ENCODE data around the gene PRR11. TPM values are rescaled to one million over a fixed set of nuclear protein-coding genes. Genes with fewer than 3 reads are reported as not detected.

PRR11 gene
- total and polyA plus RNA-seq, 2 of the 8 experiments (the other 6 are each of a cell fraction or from before 2014, with no cell fraction given) = 32.7 to 83.0 TPM

DNA sequence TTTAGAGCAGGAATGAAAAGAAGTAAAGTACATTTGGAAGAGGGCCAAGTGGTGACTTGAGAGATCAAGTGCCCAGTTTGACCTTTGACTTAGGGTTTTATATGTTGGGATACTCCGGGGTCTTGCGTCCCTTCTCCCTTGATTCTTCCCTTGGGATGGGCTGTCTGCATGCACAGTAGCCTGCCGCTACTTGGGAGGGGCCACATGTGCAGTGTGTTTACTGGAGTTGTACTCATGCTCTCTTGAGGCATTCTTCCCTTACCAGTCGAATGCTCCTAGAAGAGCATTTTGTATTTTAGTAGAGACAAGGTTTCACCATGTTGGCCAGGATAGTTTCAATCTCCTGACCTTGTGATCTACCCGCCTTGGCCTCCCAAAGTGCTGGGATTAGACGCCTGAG, 88.5 kb downstream of the PRR11 start:
- H4K8ac ChIP-seq (ENCODE audit: extremely low read depth, insufficient read depth, low read length) = no peak overlapping the region
- no peak overlapping the region for H3K18ac ChIP-seq (ENCODE audit: extremely low read depth, low read length)
- DNase-seq (ENCODE audit: low read depth in 1 of 2, low spot score in 2 of 2) = no peak
- ChIA-PET POLR2A (ENCODE audit: partially characterized antibody) (no interaction called here), CTCF (ENCODE audit: partially characterized antibody) (no interaction called here)
- no peak overlapping the region for H3K9ac ChIP-seq (replicated peaks in 1 of 4; ENCODE audit: extremely low read depth in 1 of 4, low read depth in 3 of 4, low read length in 3 of 4)
- H3K4ac ChIP-seq (replicated peaks; ENCODE audit: insufficient read length, low read depth, low read length) = no peak overlapping the region
- no peak overlapping the region for H3K4me3 ChIP-seq (ENCODE audit: extremely low read depth in 1 of 4, insufficient read depth in 2 of 4, low read depth in 3 of 4, low read length in 4 of 4)
- H3K36me3 ChIP-seq (ENCODE audit: control insufficient read depth in 2 of 4, insufficient read depth in 4 of 4, low read length in 3 of 4) = peaks cover 0 to 4% (median 0%) of the 10 kb centered on the region in 4 experiments; a peak in 1 of 8 replicates
- H2AK5ac ChIP-seq (ENCODE audit: low read depth, low read length) = no peak overlapping the region
- H3K4me1 ChIP-seq (replicated peaks in 1 of 4; ENCODE audit: control insufficient read depth in 3 of 4, insufficient read depth in 4 of 4, low read length in 3 of 4) = no peaks in the 10 kb centered on the region
- no peaks in the 10 kb centered on the region for H3K23me2 ChIP-seq (ENCODE audit: low read depth, low read length)
- no peaks in the 10 kb centered on the region for H4K20me1 ChIP-seq (replicated peaks in 1 of 2; ENCODE audit: control insufficient read depth in 1 of 2, insufficient read depth in 2 of 2, low read length in 2 of 2)
- 91% methylated on average over 5 of the region's 6 CpGs; no CpG with 5 or more reads in 1 of the 2 experiments for WGBS, 2 experiments (ENCODE audit: extremely low coverage in 1 of 2, insufficient coverage in 1 of 2, insufficient read length in 1 of 2, insufficient replicate concordance in 2 of 2, low coverage in 1 of 2, low lambda C conversion rate in 2 of 2, missing lambda C conversion rate in 1 of 2)
- no peak overlapping the region for H3K27ac ChIP-seq (ENCODE audit: low read depth, low read length)
- no peak overlapping the region for H3K14ac ChIP-seq (ENCODE audit: insufficient read length)
- H2BK12ac ChIP-seq (ENCODE audit: low read depth, low read length) = no peak overlapping the region
- H2BK120ac ChIP-seq (replicated peaks; ENCODE audit: low read depth, low read length) = no peak overlapping the region
- H3K79me1 ChIP-seq (ENCODE audit: low read depth, low read length) = no peaks in the 10 kb centered on the region
- H4K91ac ChIP-seq (replicated peaks; ENCODE audit: insufficient read length, low read length) = no peak overlapping the region
- no peak overlapping the region for H2AFZ ChIP-seq (ENCODE audit: low read length)
- no peak overlapping the region for H3K23ac ChIP-seq (ENCODE audit: insufficient read length)
- FAIRE-seq = no peak
- H3K56ac ChIP-seq (replicated peaks; ENCODE audit: insufficient read length, low read depth, low read length) = no peak overlapping the region
- no peak overlapping the region for H3K4me2 ChIP-seq (ENCODE audit: insufficient read depth in 1 of 2, low read depth in 2 of 2, low read length in 2 of 2)
- H2BK5ac ChIP-seq (ENCODE audit: low read depth, low read length) = no peak overlapping the region
- H4K5ac ChIP-seq (ENCODE audit: insufficient read length, low read depth, low read length) = no peak overlapping the region
- H3K27me3 ChIP-seq (replicated peaks in 1 of 4; ENCODE audit: control insufficient read depth in 3 of 4, extremely low read depth in 1 of 4, insufficient read depth in 3 of 4, low read length in 3 of 4) = no peaks in the 10 kb centered on the region
- H3K9me3 ChIP-seq (ENCODE audit: insufficient read depth in 2 of 2, low read depth in 1 of 2, low read length in 1 of 2) = no peaks in the 10 kb centered on the region
- H2BK15ac ChIP-seq (ENCODE audit: low read length) = no peak overlapping the region
- H2BK20ac ChIP-seq (ENCODE audit: low read length) = no peak overlapping the region
- no peaks in the 10 kb centered on the region for H3K79me2 ChIP-seq (ENCODE audit: control insufficient read depth in 1 of 2, insufficient read depth in 2 of 2, low read length in 2 of 2)
- TF ChIP-seq CHD2 (IDR thresholded peaks at IDR 0.05; ENCODE audit: low read length) (no peak), HDAC2 (IDR thresholded peaks at IDR 0.05; ENCODE audit: borderline replicate concordance in 1 of 2, low read depth in 2 of 2, low read length in 2 of 2) (no peak), GABPA (IDR thresholded peaks at IDR 0.05; ENCODE audit: borderline replicate concordance, insufficient read depth, low read length) (no peak), SP1 (IDR thresholded peaks at IDR 0.05; ENCODE audit: low read depth, low read length) (no peak), GTF2F1 (IDR thresholded peaks at IDR 0.05; ENCODE audit: borderline replicate concordance, low read depth, low read length) (no peak), POU5F1 (IDR thresholded peaks at IDR 0.05; ENCODE audit: low read depth, low read length) (no peak), YY1 (IDR thresholded peaks at IDR 0.05; ENCODE audit: low read depth, low read length) (no peak), EGR1 (IDR thresholded peaks at IDR 0.05; ENCODE audit: borderline replicate concordance, low read depth, low read length) (no peak), CTBP2 (IDR thresholded peaks at IDR 0.05; ENCODE audit: borderline replicate concordance, insufficient read depth, insufficient read length, low read length) (no peak), KDM1A (IDR thresholded peaks at IDR 0.05; ENCODE audit: borderline replicate concordance, low read length) (no peak), BCL11A (IDR thresholded peaks at IDR 0.05; ENCODE audit: low read depth in 2 of 2, low read length in 2 of 2) (no peak), POLR2AphosphoS5 (IDR thresholded peaks at IDR 0.05; ENCODE audit: low read depth, low read length) (no peak)
- TF ChIP-seq, protein P1, sequence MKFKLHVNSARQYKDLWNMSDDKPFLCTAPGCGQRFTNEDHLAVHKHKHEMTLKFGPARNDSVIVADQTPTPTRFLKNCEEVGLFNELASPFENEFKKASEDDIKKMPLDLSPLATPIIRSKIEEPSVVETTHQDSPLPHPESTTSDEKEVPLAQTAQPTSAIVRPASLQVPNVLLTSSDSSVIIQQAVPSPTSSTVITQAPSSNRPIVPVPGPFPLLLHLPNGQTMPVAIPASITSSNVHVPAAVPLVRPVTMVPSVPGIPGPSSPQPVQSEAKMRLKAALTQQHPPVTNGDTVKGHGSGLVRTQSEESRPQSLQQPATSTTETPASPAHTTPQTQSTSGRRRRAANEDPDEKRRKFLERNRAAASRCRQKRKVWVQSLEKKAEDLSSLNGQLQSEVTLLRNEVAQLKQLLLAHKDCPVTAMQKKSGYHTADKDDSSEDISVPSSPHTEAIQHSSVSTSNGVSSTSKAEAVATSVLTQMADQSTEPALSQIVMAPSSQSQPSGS (IDR thresholded peaks at IDR 0.05; ENCODE audit: low read length) = no peak

All from H1 (cell line).